GM18858 (cell line): ENCODE data around the gene PRR19.
"Not testable (repeated sequence)": the region's sequence is repeated elsewhere in the genome, so short reads cannot be mapped to it uniquely, and the experiment has no call there.

ENCODE experiments used
- ATAC-seq: cut with Tn5 transposase; IDR thresholded peaks from one replicate; pipeline ENCODE4 v1.9.1; 2021; ENCODE audit not compliant: unreplicated experiment

PRR19 gene, protein sequence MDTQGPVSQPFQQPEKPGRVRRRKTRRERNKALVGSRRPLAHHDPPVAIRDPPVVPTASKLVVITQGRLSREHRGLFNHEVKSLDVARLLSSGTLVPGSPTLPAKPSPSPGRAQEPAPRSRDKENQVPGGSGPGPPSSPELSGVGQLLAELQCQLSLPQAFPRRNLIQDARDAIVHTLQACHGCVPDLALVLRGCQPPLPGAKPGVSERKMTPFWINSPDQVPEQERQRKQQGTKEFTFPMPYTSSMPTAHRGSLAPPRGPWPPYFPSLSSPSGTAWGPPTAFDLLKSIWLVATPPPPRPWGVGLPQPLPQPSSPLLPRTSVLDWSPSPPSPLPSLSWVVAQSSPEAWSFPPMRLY

DNA sequence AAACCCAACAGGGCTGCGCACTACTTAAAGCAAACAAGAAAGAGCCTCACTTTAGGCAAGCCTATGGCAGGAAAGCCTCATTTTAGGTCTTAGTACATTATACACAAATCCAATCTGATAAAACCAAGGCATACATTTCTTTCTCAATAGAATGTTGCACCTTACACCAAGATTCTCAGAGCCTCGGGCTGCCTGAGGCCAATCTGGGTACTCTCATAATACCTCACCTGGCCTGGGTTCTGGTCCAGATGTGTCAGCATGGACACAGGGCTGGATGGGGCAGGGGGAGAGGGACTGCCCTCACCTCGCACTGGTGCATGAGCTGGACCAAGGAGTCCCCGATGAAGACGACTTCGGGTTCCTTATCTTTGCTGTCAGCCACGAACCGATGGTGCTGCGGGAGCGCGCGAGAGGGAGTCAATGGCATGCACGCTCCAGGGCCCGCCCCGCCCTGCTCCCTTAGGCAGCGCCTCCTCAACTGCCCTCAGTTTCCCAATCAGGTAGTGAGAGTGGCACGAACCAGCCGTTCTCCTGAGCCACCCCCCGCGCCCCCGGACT lies at the start of gene PRR19:
TSS of gene PRR19 (plus strand) at position 487 of the 558 bp plus-strand sequence. CDS start 7,453 bp downstream, outside the sequence.
- ATAC-seq = no peak

GRCh38 chr19:42252365-42253244 lies 49.3 kb upstream of the PRR19 start:
- no peak for ATAC-seq

DNA sequence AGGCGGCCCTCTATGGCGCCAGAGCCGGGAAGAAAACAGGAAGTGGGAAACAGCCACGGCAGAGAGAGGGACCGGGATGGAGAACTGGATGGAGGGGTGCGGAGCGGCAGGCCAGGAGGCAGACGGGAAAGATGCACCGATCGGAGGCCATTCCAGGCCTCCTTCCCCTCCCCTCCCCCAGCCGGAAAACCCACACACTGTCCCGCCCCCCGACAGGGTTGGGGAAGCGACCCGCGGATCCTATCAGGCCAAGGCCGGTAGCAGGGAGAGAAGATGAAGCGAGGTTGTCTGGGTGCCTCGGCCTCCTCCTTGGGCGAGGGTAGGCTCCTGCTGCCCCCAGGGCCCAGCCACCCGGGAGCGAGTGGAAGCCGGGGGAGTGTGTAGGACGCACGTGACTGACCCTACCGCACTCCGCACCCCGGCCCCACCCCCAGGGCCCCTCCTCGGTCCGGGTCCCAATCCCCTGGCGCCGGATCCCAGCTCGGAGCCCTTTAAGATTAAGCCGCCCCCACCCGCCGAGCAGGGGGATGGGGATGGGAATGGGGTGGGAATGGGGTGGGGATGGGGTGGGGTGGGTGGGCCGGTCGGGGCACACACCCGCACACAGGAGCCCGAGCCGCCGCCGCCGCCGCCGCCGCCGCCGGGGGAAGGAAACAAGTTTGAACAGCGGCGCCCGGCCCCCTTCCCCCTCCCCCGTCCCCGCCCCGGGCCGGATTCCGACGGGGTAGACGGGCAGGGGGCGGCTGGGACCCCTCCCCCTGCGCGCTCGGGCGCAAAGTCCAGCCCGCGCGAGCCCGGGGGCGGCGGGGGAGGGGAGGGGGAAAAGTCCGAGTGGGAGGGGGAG lies 48.5 kb upstream of the PRR19 start:
- ATAC-seq = no peak

- ATAC-seq = no peak
Measured at GRCh38 chr19:42254089-42254849, 47.7 kb upstream of the PRR19 start.

DNA sequence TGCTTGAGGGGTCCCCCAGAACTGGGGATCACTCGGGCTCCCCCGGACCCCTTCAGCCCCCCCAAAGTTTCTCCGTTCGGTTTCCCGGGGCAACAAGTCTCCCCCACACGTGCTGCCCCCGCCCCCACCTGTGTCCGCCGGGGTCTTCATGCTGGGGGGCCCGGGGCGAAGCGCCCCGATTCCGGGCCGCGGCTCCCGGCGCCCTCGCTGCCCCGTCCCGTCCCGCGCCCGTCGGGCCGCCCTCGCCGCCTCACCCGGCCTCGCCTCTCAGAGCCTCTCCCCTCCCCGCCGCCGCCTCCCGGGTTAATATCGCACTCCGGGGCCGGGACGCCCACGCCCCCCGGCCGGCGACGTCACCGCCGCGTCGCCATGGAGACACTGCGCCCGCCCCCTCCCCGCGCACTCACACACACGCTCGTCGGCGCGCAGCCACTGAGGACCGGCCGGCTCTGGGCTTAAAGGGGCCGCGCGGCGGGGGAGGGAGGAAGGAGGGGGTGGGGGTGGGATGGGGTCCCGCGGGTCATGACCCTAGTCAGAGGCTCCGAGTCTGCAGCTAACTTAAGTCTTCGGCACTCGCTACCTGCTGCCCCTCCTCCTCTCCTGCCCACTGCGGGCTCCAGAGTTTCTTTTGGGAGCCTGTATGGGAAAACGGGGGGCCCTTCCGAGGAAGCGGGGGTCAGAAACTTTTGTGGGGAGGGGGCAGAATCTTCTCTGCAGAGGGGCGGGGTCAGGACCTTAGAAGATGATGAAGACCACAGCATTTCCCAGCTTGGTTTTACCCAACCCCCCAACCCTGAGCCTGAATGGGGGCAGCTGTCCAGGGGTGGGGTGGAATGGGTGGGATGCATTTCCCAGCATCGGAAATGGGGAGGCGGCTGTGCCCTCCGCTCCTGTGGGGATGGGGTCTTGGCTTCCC lies 46.8 kb upstream of the PRR19 start, which contains the start of gene ERF:
TSS of gene ERF (minus strand) at position 279 of the 916 bp plus-strand sequence. CDS start at position 150, 129 bp downstream.
- peak; percentile 60 for ATAC-seq

DNA sequence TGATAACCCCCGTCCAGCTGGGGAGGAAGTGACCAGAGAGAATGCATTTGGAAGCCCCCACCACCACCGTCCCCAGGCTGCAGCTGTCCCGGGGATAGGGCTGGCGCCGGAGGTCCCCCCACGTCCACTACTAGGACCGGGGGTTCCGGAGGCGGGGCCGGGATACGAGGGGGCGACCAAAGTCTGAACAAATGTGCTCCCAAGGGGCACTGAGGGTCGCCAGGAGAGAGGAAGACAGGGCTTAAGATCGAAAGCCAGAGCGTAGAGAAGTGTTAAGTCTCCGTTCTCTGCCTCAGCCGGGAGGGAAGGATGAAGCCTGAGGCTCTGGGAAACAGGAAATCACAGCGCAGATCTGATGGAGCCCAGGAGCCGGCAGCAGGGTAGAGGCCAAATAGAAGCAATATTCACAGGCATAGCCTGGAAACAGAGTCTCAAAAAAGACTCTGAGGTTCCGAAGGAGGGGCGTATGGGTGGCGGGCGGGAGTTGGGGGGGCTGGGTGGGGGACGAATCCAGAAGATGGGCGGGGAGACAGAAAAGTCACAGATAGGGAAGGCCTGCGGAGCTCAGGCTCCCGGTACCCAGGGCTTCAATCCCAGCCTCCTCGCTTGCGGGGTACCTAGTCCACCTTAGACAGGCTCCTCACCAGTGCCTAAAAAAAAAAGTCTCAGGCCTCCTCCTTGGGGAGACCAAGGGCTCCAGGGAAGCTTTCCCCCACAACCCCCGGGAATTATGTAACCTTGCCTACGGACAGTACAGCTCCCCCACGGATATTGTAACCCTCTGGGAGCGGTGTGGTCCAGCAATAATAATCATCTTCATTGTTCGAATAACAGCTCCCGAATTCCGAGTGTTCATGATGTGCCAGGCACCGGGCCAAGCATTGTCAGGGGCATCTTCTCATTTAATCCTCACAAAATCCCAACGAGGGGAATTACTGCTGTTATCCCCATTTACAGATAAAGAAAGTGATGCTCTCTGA lies 45.9 kb upstream of the PRR19 start:
- no peak for ATAC-seq

DNA sequence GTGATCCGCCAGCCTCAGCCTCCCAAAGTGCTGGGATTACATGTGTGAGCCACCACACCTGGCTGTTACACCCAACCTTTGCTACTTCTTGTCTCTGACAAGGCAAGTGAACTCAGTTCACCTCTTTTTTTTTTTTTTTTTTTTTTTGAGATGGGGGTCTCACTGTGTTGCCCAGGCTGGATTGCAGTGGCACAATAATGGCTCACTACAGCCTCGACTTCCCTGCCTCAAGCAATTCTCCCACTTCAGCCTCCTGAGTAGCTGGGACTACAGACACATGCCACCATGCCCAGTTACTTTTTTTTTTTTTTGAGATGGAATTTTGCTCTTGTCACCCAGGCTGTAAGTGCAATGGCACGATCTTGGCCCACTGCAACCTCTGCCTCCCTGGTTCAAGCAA lies 44.1 kb upstream of the PRR19 start:
- ATAC-seq = not testable (repeated sequence)

DNA sequence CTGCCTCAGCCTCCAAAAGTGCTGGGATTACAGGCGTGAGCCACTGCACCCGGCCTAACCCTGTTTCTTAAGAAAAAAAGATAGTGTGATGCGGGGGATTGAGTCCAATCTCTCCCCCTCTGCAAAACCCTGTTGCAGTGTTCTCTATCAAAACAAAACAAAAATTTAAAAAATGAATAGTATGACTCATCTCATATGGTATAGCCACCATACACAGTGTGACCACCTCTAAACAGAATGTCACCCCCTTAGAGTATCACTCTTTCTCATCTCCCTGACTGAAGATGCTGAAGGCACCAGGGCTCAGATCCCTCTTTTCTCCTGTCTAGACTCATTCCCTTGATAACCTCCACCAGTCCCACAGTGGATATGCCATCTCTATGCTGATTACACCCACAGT lies 40.2 kb upstream of the PRR19 start:
- ATAC-seq = no peak

GRCh38 chr19:42266105-42266504 lies 35.8 kb upstream of the PRR19 start:
- ATAC-seq = not testable (repeated sequence)

GRCh38 chr19:42266928-42267603 lies 34.9 kb upstream of the PRR19 start:
- not testable (repeated sequence) for ATAC-seq

DNA sequence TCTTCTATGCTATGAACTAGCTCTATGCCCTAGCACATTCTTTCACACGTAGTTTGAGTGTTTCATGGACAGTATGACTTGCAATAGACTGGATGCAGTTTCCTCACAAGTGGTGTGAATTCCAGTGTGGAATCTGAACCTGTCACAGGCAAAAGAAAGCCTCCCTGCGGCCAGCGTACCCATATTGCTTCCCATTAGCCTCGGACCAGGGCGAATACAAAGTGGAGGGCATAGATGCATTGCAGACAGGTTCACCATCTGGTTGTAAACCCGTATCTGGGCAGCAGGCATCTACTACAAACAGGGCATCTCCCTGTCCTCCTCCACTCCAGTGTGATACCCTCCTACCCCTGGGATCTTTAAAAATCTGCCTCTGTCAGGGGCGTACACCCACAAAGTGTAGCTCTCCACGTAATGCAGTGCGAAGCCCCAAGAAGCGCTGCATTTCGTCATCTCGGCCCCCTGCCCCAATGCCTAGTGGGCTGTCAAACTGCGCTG lies 34.2 kb upstream of the PRR19 start:
- ATAC-seq = no peak

DNA sequence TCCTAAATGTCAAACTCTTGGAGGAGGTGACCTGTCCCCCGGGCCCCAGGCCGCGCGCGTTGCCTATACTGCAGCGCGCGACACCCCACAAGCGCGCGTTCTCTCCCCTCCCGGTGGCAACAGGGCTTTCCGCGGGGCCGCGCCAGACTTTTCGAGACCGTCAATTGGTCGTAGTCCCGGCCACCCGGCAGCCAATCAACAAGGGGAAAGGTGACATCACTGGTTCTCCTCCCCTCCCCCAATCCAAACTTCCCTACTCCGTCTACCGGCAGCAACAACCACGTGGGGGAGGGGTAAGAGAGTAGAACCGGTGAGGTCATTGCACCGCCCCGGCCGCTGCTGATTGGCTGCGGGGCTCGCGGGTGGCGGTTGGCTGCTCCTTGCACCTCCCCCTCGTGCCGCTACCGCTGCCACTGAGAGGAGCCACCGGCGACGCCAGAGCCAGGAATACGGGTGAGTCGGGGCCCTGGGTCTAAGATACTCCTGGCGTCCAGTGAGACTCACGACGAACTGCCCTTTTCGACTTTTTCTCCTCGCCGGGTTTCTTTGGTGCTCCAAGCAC lies 33.7 kb upstream of the PRR19 start:
- ATAC-seq = peak; percentile 31

- peak; percentile 67 for ATAC-seq
Measured at GRCh38 chr19:42268704-42269477, 33.0 kb upstream of the PRR19 start, which contains the start of gene CIC. CIC (plus strand) TSS chr19:42269252; CDS start chr19:42271784, 2,532 bp downstream.

- no peak for ATAC-seq
Measured at GRCh38 chr19:42269478-42270345, 32.2 kb upstream of the PRR19 start.
